ENCODE measurements around the gene TMPRSS3.

Gene TMPRSS3

GRCh38 chr21:42395905-42396651, at the start of gene TMPRSS3:
Gene TMPRSS3 (minus strand): TSS chr21:42396052. CDS start chr21:42395417, 635 bp downstream.
- no peak for DNase-seq

GRCh38 chr21:42445311-42445710, 49.5 kb upstream of the TMPRSS3 start:
- no peak for DNase-seq

GRCh38 chr21:42444745-42445059, 48.9 kb upstream of the TMPRSS3 start:
- no peak for DNase-seq

GRCh38 chr21:42443876-42444744, 48.3 kb upstream of the TMPRSS3 start:
- no peak for DNase-seq

GRCh38 chr21:42443181-42443785, 47.4 kb upstream of the TMPRSS3 start:
- no peak for DNase-seq

GRCh38 chr21:42441963-42442362, 46.1 kb upstream of the TMPRSS3 start:
- DNase-seq = no peak

GRCh38 chr21:42440187-42440792, 44.4 kb upstream of the TMPRSS3 start:
- DNase-seq = no peak

GRCh38 chr21:42439284-42440186, 43.7 kb upstream of the TMPRSS3 start:
- no peak for DNase-seq

GRCh38 chr21:42438316-42439205, 42.7 kb upstream of the TMPRSS3 start:
- no peak for DNase-seq

GRCh38 chr21:42437786-42438185, 41.9 kb upstream of the TMPRSS3 start:
- DNase-seq = no peak

- DNase-seq = no peak
Measured at GRCh38 chr21:42436914-42437313, 41.1 kb upstream of the TMPRSS3 start.

- no peak for DNase-seq
Measured at GRCh38 chr21:42435833-42436232, 40.0 kb upstream of the TMPRSS3 start.

GRCh38 chr21:42435401-42435800, 39.5 kb upstream of the TMPRSS3 start:
- DNase-seq = no peak

GRCh38 chr21:42434884-42435283, 39.0 kb upstream of the TMPRSS3 start:
- no peak for DNase-seq

GRCh38 chr21:42433946-42434551, 38.2 kb upstream of the TMPRSS3 start:
- DNase-seq = no peak

GRCh38 chr21:42432695-42433094, 36.8 kb upstream of the TMPRSS3 start:
- DNase-seq = no peak

GRCh38 chr21:42431196-42431595, 35.3 kb upstream of the TMPRSS3 start:
- DNase-seq = no peak

- DNase-seq = no peak
Measured at GRCh38 chr21:42430521-42430920, 34.7 kb upstream of the TMPRSS3 start.

- DNase-seq = no peak
Measured at GRCh38 chr21:42429856-42430255, 34.0 kb upstream of the TMPRSS3 start.

GRCh38 chr21:42429021-42429420, 33.2 kb upstream of the TMPRSS3 start:
- DNase-seq = no peak
